Stimulated activated CD4-positive, alpha-beta T cell treated with anti-CD3 and anti-CD28 coated beads, Interleukin-4, amount 100 ng/mL, for 1 hour (primary cell): ENCODE measurements around the gene VN1R5.
"Not testable (repeated sequence)": the region's sequence is repeated elsewhere in the genome, so short reads cannot be mapped to it uniquely, and the experiment has no call there.

Source experiments
- DNase-seq: peaks from one replicate; pipeline ENCODE4 v3.0.0-alpha.2; 2020

The VN1R5 gene

GRCh38 chr1:247274605-247275256, 18.9 kb downstream of the VN1R5 start:
- no peak for DNase-seq

DNA sequence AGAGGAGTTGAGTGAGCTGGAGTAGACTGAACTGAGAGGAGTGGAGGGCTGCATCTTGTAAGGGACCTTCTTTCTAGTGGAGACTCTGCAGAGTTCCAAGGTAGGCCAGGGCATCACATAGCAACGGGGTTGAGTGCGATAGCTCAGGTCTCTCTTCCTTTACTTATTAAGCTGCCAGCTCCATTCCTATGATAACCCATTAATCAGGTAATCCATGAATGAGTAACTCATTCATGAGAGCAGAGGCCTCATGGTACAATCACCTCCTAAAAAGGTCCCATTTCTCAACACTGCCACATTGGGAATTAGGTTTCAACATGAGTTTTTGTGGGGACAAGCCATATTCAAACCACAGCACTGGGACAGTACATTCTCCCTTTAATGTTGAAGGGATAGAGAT, 21.3 kb downstream of the VN1R5 start:
- DNase-seq = no peak

- no peak for DNase-seq
These were observed 25.2 kb downstream of the VN1R5 start for GRCh38 chr1:247281001-247281574.

- no peak for DNase-seq
These were observed 30.3 kb downstream of the VN1R5 start for GRCh38 chr1:247286134-247286670.

DNA sequence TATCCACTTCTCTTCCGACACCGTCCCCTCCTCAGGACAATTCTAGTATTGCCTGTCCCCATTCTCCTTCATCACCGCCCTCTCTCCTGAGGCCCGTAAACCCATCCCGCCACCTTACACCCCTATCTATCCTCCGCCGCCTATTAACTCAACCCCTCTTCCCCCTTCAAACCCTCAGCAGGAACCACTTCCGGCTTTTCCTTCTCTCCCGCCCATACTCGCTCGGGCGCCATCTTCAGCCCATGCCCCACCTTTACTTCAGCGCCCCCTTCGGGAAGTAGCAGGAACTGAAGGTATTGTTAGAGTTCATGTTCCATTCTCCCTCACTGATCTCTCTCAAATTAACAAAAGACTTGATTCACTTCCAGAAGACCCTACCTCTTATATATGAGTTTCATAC, 31.6 kb downstream of the VN1R5 start:
- no peak for DNase-seq

DNA sequence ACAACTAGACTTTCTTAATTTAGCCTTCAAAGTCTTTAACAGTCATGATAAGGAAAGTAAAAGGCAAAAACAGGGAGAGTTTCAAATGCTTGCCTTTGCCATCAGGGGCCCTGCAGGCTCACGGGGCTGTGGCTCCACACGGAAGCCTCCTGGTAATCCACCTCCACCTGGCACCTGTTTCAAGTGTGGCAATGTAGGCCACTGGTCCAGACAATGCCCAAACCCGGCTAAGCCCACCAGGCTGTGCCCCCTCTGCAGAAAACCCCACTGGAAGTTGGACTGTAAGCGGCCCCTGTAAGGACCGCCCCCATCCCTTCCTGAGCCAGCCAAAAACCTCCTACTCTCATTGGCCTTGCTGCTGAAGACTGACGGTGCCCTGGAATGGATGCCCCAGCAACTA, 32.5 kb downstream of the VN1R5 start:
- DNase-seq = no peak

GRCh38 chr1:247289274-247289892, 33.5 kb downstream of the VN1R5 start:
- not testable (repeated sequence) for DNase-seq

DNA sequence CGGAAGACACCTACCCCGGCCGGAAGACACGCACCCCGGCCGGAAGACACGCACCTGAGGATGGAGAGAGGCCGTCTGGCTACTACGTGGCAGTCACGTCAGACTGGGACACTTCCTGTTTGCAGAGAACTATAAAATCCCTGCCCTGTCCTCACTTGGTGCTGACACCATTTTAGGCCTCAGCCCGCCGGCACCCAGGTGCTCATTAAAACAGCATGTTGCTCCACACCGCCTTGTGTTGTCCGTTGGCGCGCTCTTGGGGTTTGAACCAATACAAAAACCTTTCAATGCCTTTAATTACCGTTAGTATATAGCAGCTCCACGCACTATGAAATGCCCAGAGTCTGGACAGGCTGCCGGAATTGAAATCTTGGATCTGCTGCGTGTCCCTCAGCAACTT, 34.7 kb downstream of the VN1R5 start:
- no peak for DNase-seq

- DNase-seq = no peak
These were observed 35.3 kb downstream of the VN1R5 start for GRCh38 chr1:247291161-247291560.

DNA sequence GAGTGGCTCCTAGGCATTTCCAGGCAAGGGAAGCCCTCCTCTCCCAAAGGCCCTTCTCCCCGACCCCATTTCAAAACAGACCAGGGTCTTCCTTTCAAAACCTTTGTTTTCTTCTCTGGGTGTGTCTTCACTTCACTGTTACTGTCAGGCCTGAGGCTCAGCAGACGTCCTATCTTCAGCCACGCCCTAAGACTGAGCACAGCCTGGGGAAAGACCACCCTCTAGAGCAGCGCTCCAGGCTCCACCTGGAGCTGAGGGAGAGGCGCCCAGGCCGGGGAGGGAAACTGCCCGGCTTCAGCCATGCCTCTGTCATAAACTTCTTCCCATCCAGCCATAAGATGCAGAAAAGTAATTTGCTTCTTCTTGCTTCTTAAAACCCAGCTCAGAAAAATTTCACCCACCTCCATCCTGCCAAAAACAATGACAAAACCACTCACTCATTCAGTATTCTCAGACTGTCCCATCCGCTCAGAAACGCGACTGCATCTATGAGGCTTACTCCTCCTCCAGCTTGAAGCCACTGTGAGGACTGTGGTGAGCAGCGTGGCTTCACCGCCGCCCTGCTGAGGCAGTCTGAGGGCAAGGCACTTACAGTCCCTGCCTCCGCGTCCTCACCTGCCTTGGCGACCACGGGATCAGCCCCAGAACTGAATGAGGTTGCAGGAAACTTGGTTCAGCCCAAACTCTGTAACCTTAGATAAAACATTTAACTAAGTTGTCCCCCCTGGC, 36.1 kb downstream of the VN1R5 start:
- no peak for DNase-seq

DNA sequence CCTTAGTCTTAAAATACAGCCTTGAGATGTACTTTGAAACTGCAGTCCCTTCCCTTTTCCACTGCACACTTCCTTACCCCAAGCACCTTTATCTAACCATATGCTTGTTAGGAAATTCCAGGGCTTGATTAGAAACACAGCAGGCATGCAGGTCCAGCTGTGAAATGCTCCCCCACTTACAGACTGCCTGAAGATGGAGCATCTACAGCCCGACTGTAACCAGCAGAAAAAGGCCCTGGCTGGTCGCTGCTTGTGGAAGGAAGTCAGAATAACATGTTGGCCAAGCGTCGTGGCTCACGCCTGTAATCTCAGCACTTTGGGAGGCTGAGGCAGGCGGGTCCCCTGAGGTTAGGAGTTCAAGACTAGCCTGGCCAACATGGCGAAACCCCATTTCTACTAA, 37.2 kb downstream of the VN1R5 start:
- DNase-seq = no peak

DNA sequence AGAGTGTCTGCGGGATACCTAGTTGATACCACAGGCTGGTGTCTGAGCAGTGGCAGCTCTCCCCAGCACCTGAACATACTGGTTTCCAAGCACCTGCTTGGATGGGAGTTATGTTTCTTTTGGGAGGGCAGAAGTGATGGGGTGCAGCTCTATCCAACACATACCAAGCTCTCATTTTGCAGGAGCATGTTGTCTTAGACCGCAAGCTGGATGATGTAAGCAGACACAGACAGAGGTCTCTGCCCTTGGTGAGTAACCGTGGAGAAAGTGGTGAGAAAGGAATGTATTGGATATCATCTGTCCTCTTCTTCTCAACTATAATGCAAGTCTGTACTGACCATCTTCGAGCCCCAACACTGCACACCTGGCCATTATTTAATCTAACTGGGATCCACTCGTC, 38.4 kb downstream of the VN1R5 start:
- DNase-seq = no peak

DNA sequence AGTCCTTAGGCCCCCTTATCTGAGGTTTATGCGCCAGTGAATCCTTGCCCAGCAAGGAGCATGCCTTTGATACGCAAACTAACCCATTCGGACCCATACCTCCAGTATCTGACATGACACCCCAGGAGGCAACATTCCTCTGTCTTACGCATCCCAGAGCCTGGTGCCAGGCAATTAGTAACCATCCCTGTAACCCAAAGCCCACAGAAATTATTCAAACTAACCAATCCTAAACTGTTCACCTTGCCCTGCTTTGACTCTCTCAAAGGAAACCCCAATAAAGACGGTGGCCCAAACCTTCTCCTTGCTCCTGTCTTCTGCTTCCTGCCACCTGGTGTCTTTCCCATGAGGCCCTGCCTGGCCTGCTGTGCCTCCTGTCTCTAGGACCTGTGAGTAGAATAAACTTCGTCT, 39.4 kb downstream of the VN1R5 start:
- no peak for DNase-seq

GRCh38 chr1:247295746-247296145, 39.9 kb downstream of the VN1R5 start:
- no peak for DNase-seq

DNA sequence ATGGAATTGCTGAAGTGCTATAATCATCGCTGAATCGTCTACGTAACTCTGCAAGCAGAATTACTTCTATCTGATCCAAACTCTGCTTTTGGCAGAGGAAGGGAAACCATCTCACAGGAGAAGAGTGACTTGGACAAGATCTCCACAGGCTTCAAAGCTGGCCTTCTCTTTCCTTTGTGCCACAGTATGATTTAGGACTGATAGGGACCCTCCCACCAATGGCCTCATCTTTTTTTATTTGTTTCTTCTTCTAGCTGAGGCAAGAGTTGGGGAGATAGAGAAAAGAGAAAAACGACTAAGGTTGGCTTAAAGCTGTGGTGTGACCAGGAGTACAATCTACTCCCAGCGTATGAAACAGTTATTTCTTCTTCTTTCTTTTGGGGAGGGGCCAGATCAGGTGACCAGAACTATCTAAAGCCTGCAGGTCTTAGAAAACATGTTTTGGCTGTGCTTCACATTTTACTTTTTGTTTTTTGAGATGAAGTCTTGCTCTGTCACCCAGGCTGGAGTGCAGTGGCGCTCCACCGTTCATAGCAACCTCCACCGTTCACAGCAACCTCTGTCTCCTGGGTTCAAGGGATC, 40.8 kb downstream of the VN1R5 start:
- no peak for DNase-seq

- DNase-seq = no peak
These were observed 41.6 kb downstream of the VN1R5 start for GRCh38 chr1:247297263-247298123.

- DNase-seq = no peak
These were observed 42.2 kb downstream of the VN1R5 start for GRCh38 chr1:247298124-247298481.

DNA sequence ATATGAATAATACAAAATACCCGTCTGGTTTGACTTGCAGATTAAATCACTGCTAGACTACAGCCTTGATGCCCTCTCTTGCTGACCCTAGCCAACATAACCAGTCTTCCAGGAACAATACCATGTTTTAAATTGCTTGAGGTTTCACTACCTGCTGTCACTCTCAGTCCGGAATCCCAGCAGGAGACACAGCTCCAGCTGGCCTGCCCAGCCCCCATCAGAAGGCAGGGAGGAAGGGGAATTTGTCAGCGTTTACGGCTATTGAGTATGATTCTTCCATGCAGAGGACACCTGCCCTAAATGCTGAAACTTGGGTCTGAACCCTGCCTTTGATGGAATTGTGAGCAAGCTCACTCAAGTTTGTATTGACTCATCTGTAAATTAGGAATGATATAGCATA, 42.8 kb downstream of the VN1R5 start:
- DNase-seq = no peak

DNA sequence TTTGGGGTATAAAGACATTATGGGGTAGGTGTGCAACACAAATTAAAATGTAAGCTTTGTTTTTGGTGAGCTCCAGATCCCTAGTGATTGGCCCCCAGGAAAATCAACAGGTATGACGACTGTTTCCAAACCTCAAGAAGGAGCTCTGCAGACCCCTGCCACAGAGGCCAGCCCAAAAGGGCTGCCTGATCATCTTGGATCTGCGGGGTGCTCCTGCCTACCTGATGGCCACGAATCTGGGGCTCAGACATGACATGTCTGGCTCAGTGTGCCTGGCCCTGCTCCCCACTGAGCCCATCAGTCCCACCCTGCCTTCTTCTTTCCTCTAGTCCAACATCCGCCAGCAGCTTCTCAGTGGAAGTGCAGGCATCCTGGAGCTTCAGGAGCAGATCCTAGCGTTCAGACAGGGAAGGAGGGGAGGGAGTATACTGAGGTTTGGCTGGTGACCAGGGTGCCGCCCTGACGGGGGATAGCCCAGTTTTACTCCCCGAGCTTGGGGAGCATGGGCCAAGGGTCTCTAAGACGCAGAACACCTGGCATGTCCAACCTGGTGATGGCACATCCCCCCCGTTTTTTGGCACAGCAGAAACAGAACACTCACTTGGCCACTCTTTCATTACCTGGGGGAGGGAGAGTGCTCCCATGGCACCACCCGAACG, 44.0 kb downstream of the VN1R5 start:
- DNase-seq = no peak

DNA sequence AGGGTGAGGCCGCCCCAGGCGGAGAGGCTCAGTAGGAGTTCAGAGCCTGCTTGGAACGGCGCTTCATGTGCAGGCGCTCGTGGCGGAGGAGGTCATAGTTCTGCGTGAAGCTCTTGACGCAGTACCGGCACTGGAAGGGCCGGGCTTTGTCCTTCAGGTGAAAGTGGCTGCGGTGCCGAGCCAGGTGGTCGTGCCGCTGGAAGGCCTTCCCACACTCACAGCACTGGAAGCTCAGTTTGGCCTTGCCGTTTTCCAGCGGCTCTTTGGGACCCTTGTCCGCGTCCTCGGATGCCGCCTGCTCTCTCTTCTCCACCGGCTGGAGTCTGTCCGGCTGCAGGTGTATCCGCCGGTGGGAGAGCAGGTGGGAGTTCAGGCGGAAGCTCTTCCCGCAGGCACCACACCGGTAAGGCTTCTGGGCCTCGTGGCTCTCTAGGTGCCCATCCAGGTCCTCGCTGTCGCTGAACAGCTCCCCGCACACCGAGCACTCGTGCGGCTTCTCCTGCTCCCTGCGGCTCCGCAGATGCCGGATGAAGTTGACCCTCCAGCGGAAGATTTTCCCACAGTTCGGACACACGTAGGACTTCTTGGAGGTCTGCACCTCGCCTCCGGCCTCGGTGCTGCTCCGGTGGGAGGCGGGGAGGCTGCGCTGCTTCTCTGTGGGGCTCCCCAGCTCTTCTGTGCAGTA, 44.8 kb downstream of the VN1R5 start:
- DNase-seq = no peak

GRCh38 chr1:247301176-247301540, 45.3 kb downstream of the VN1R5 start:
- DNase-seq = no peak
